Ishikawa (cell line): Measurements from ENCODE around the gene METRNL.

ENCODE experiments used
- CEBPB ChIP-seq: IDR thresholded peaks from 2 replicates; pipeline ENCODE4 v1.6.1; 2012
- TEAD4 ChIP-seq: IDR thresholded peaks from 2 replicates; pipeline ENCODE4 v1.6.1; 2012
- TF ChIP-seq, protein P1 (sequence below): IDR thresholded peaks from 2 replicates; pipeline ENCODE4 v1.6.1; 2012; ENCODE audit warnings: low read depth, mild to moderate bottlenecking

GRCh38 chr17:83080579-83080857, 1.1 kb downstream of the METRNL start:
- TF ChIP-seq TEAD4 (no peak), CEBPB (no peak)
- TF ChIP-seq, protein P1, sequence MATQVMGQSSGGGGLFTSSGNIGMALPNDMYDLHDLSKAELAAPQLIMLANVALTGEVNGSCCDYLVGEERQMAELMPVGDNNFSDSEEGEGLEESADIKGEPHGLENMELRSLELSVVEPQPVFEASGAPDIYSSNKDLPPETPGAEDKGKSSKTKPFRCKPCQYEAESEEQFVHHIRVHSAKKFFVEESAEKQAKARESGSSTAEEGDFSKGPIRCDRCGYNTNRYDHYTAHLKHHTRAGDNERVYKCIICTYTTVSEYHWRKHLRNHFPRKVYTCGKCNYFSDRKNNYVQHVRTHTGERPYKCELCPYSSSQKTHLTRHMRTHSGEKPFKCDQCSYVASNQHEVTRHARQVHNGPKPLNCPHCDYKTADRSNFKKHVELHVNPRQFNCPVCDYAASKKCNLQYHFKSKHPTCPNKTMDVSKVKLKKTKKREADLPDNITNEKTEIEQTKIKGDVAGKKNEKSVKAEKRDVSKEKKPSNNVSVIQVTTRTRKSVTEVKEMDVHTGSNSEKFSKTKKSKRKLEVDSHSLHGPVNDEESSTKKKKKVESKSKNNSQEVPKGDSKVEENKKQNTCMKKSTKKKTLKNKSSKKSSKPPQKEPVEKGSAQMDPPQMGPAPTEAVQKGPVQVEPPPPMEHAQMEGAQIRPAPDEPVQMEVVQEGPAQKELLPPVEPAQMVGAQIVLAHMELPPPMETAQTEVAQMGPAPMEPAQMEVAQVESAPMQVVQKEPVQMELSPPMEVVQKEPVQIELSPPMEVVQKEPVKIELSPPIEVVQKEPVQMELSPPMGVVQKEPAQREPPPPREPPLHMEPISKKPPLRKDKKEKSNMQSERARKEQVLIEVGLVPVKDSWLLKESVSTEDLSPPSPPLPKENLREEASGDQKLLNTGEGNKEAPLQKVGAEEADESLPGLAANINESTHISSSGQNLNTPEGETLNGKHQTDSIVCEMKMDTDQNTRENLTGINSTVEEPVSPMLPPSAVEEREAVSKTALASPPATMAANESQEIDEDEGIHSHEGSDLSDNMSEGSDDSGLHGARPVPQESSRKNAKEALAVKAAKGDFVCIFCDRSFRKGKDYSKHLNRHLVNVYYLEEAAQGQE: no peak
